Activated CD4-positive, CD25-positive, alpha-beta regulatory T cell (primary cell): ENCODE data around the gene PDE6B.
"Not testable (repeated sequence)": the region's sequence is repeated elsewhere in the genome, so short reads cannot be mapped to it uniquely, and the experiment has no call there.

Experiments
- DNase-seq, 4 experiments: peaks; one replicate each; lab custom pipeline; 2025; lab: John Stamatoyannopoulos, UW

Gene PDE6B

GRCh38 chr4:683247-683897 lies 58.0 kb downstream of the PDE6B start:
- no peak for DNase-seq

GRCh38 chr4:683982-684622 lies 58.7 kb downstream of the PDE6B start:
- DNase-seq, result no peak

GRCh38 chr4:684623-685327 lies 59.4 kb downstream of the PDE6B start:
- no peak for DNase-seq

GRCh38 chr4:685679-686412 lies 60.5 kb downstream of the PDE6B start:
- no peak for DNase-seq

- no peak for DNase-seq
These were observed 61.2 kb downstream of the PDE6B start for GRCh38 chr4:686413-687040.

- DNase-seq, result no peak
These were observed 61.9 kb downstream of the PDE6B start for GRCh38 chr4:687048-687970.

- no peak for DNase-seq
These were observed 62.8 kb downstream of the PDE6B start for GRCh38 chr4:687971-688853.

GRCh38 chr4:688854-689681 lies 63.7 kb downstream of the PDE6B start, which contains the start of gene SLC49A3:
Gene SLC49A3, minus strand, starts transcription at chr4:689151. Its CDS starts 24 bp downstream, at chr4:689127.
- DNase-seq, result no peak

GRCh38 chr4:689723-690122 lies 64.3 kb downstream of the PDE6B start:
- DNase-seq, result no peak

GRCh38 chr4:692771-693554 lies 67.6 kb downstream of the PDE6B start:
- DNase-seq, result no peak

- not testable (repeated sequence) for DNase-seq
These were observed 69.1 kb downstream of the PDE6B start for GRCh38 chr4:694341-694940.

GRCh38 chr4:699816-700580 lies 74.6 kb downstream of the PDE6B start:
- DNase-seq, result no peak

- no peak for DNase-seq
These were observed 75.4 kb downstream of the PDE6B start for GRCh38 chr4:700587-701264.

GRCh38 chr4:702618-703048 lies 77.3 kb downstream of the PDE6B start:
- DNase-seq, result no peak

- no peak for DNase-seq
These were observed 78.2 kb downstream of the PDE6B start for GRCh38 chr4:703336-704197.
